HepG2 (cell line): ENCODE data around the gene CACNA2D1. TPM values are rescaled to one million over a fixed set of nuclear protein-coding genes. Genes with fewer than 3 reads are reported as not detected.

ENCODE experiments used
- ATAC-seq: fragments of 200-7000 bp; cut with Tn5 transposase; 3 replicates; pipeline ENCODE4 v1.9.1; 2020; ENCODE audit warnings: mild to moderate bottlenecking, moderate library complexity
- BruUV-seq: library from RNA; stranded (reverse); fragments of 400-500 nt; replicated peaks from 2 replicates; lab custom pipeline; 2021; lab: Mats Ljungman, UMichigan
- CTCF ChIA-PET: fragments of 300-600 bp; formaldehyde crosslinking; extraction: SDS; loops from one replicate; lab custom pipeline; 2021; ENCODE audit warnings: low total read pairs, inconsistent platforms, low intra/inter-chr PET ratio; lab: Yijun Ruan, JAX
- POLR2A ChIA-PET: fragments of 350-600 bp; sonication (Branson Sonifier 250); formaldehyde crosslinking; loops from one replicate; lab custom pipeline; 2020; ENCODE audit warnings: antibody characterized with exemption, inconsistent platforms; lab: Yijun Ruan, JAX
- DNase-seq: peaks from one replicate; pipeline ENCODE4 v3.0.0-alpha.2; 2015; ENCODE audit warnings: low spot score
- FAIRE-seq: peaks from 3 replicates; lab custom pipeline; 2011; peaks lifted over from hg19 to GRCh38; lab: Jason Lieb, UNC
- H2AFZ ChIP-seq: one replicate; pipeline ENCODE4 v1.6.1; 2011; ENCODE audit warnings: low read length, inconsistent platforms
- H3K27ac ChIP-seq: fragments of 300-600 bp; 3 replicates; pipeline ENCODE4 v1.8.0; 2011; ENCODE audit warnings: mixed run types, mild to moderate bottlenecking, mixed read lengths, low read length, inconsistent platforms; ENCODE audit not compliant: insufficient read depth; ENCODE audit errors: extremely low read length
- H3K27me3 ChIP-seq, 2 experiments: fragments of 200-600 bp in 1 of 2; 2 replicates in 1 of 2; 3 replicates in 1 of 2; pipeline versions ENCODE4 v1.6.0 to v1.8.0; 2011; ENCODE audit warnings: low read length in 2 of 2, mild to moderate bottlenecking in 2 of 2, moderate library complexity in 2 of 2, inconsistent platforms in 1 of 2; ENCODE audit not compliant: insufficient read depth in 2 of 2, control insufficient read depth in 1 of 2
- H3K36me3 ChIP-seq, 2 experiments: fragments of 200-600 bp in 1 of 2; replicated peaks in 1 of 2; 2 replicates in 1 of 2; 3 replicates in 1 of 2; pipeline versions ENCODE4 v1.5.1 to v1.8.0; 2011; ENCODE audit warnings: low read length in 2 of 2, inconsistent platforms in 1 of 2; ENCODE audit not compliant: insufficient read depth in 2 of 2, control insufficient read depth in 1 of 2
- H3K4me1 ChIP-seq: 2 replicates; pipeline ENCODE4 v1.5.1; 2012; ENCODE audit warnings: low read length, inconsistent platforms; ENCODE audit not compliant: insufficient read depth
- H3K4me2 ChIP-seq: 2 replicates; pipeline ENCODE4 v1.6.0; 2011; ENCODE audit warnings: low read depth, low read length, inconsistent platforms
- H3K4me3 ChIP-seq, 3 experiments: fragments of 200-600 bp in 1 of 3; sonication (generic), shearing (Covaris generic) in 1 of 3; replicated peaks in 1 of 3; 2 replicates each; pipeline ENCODE4 v1.5.1; 2011 to 2016; ENCODE audit warnings: low read length in 3 of 3, inconsistent platforms in 2 of 3, low read depth in 2 of 3, mild to moderate bottlenecking in 2 of 3, control low read depth in 1 of 3, mixed read lengths in 1 of 3; ENCODE audit not compliant: insufficient read depth in 1 of 3
- H3K79me2 ChIP-seq: one replicate; pipeline ENCODE4 v1.6.1; 2011; ENCODE audit warnings: low read length, inconsistent platforms; ENCODE audit not compliant: insufficient read depth
- H3K9ac ChIP-seq: 2 replicates; pipeline ENCODE4 v1.6.0; 2011; ENCODE audit warnings: mild to moderate bottlenecking, low read depth, low read length, inconsistent platforms; ENCODE audit not compliant: insufficient read depth
- H3K9me3 ChIP-seq: 2 replicates; pipeline ENCODE4 v1.5.1; 2012; ENCODE audit warnings: mild to moderate bottlenecking, low read length
- H4K20me1 ChIP-seq: 2 replicates; pipeline ENCODE4 v1.6.0; 2011; ENCODE audit warnings: inconsistent platforms, mild to moderate bottlenecking, low read length, moderate library complexity; ENCODE audit not compliant: insufficient read depth
- ERF ChIP-seq: IDR thresholded peaks from 2 replicates; pipeline ENCODE4 v1.6.1; 2018; ENCODE audit warnings: missing biosample characterization, missing genetic modification reagents
- HOXA5 ChIP-seq: sonication (generic); formaldehyde crosslinking; IDR thresholded peaks from 2 replicates; pipeline ENCODE4 v1.4.0; 2020; ENCODE audit warnings: missing genetic modification reagents
- NAIF1 ChIP-seq: sonication (generic); formaldehyde crosslinking; IDR thresholded peaks from 2 replicates; pipeline ENCODE4 v1.5.0; 2020; ENCODE audit warnings: mild to moderate bottlenecking, missing genetic modification reagents, borderline replicate concordance
- PPARG ChIP-seq: conservative IDR thresholded peaks from 2 replicates; pipeline ENCODE4 v1.6.1; 2016; ENCODE audit warnings: missing biosample characterization, missing genetic modification reagents
- SKI ChIP-seq: fragments of 450-650 bp; IDR thresholded peaks from one replicate; pipeline ENCODE4 v1.6.1; 2018; ENCODE audit warnings: mild to moderate bottlenecking; ENCODE audit not compliant: partially characterized antibody
- SMAD1 ChIP-seq: sonication (generic); formaldehyde crosslinking; IDR thresholded peaks from 2 replicates; pipeline ENCODE4 v1.4.0; 2020; ENCODE audit warnings: missing genetic modification reagents, low read depth, mild to moderate bottlenecking, borderline replicate concordance
- SP1 ChIP-seq, 2 experiments: fragments of 450-650 bp in 1 of 2; sonication (generic) in 1 of 2; formaldehyde crosslinking in 1 of 2; IDR thresholded peaks; 2 replicates each; pipeline versions ENCODE4 v1.4.0 to v1.6.1; 2016 to 2020; ENCODE audit warnings: missing genetic modification reagents in 1 of 2
- ZFP36 ChIP-seq: fragments of 150-350 bp; IDR thresholded peaks from 2 replicates; pipeline ENCODE4 v1.6.1; 2018; ENCODE audit warnings: borderline replicate concordance, low read length, low read depth; ENCODE audit not compliant: partially characterized antibody
- ZFP90 ChIP-seq: sonication (generic); formaldehyde crosslinking; IDR thresholded peaks from 2 replicates; pipeline ENCODE4 v1.8.0; 2022; ENCODE audit warnings: missing genetic modification reagents, mild to moderate bottlenecking, inconsistent platforms, borderline replicate concordance
- ZHX1 ChIP-seq: sonication (generic); formaldehyde crosslinking; IDR thresholded peaks from 2 replicates; pipeline ENCODE4 v1.8.1; 2022; ENCODE audit warnings: low read depth, mild to moderate bottlenecking, missing genetic modification reagents
- ZNF180 ChIP-seq: sonication (generic); formaldehyde crosslinking; IDR thresholded peaks from 2 replicates; pipeline ENCODE4 v1.4.0; 2020; ENCODE audit warnings: low read depth, missing genetic modification reagents, borderline replicate concordance
- ZNF260 ChIP-seq: sonication (generic); formaldehyde crosslinking; IDR thresholded peaks from 2 replicates; pipeline ENCODE4 v1.4.0; 2020; ENCODE audit warnings: missing genetic modification reagents, low read depth, mild to moderate bottlenecking, borderline replicate concordance
- ZNF264 ChIP-seq: sonication (generic); formaldehyde crosslinking; IDR thresholded peaks from 2 replicates; pipeline ENCODE4 v1.4.0; 2020; ENCODE audit warnings: missing genetic modification reagents
- ZNF441 ChIP-seq: sonication (generic); formaldehyde crosslinking; IDR thresholded peaks from 2 replicates; pipeline ENCODE4 v1.7.0; 2021; ENCODE audit warnings: missing genetic modification reagents, borderline replicate concordance
- WGBS: methylation state at CpG from one replicate; pipeline ENCODE4 v1.1.6; 2017; ENCODE audit warnings: low lambda C conversion rate; 5-methylcytosine and 5-hydroxymethylcytosine counted together
- in situ Hi-C: cut with HindIII; loops from 2 replicates; pipeline ENCODE4 v1.10.0; 2017; ENCODE audit warnings: low pct_unique_long_range_greater_than_20kb; ENCODE audit not compliant: extremely low pct_ligation_motif_present
- intact Hi-C: fragments of 100-400 bp; cut with micrococcal nuclease; formaldehyde crosslinking; loops from one replicate; pipeline ENCODE4 v1.10.0; 2022; ENCODE audit not compliant: unreplicated experiment
- polyA plus RNA-seq, 8 experiments: library from polyadenylated mRNA; depleted of rRNA in 3 of 8; stranded (reverse) in 7 of 8; unstranded in 1 of 8; fragments of >200 nt; fragmentation: Illumina TruSeq in 4 of 8; extraction: Trizol in 4 of 8; gene quantifications; 2 replicates each; pipeline versions ENCODE4 v1.2.1 to v1.2.3, GENCODE V29; 2011 to 2016; ENCODE audit warnings: low read depth in 4 of 8, missing spikeins in 1 of 8, mixed read lengths in 1 of 8; ENCODE audit not compliant: insufficient read depth in 1 of 8
- total RNA-seq, 5 experiments: library from RNA; depleted of rRNA; stranded (reverse); fragments of >200 nt; fragmentation: Illumina TruSeq; extraction: Trizol; gene quantifications; 2 replicates each; pipeline ENCODE4 v1.2.3, GENCODE V29; 2016; ENCODE audit warnings: low read depth in 1 of 5
- TF ChIP-seq, protein P1 (sequence below): fragments of 450-650 bp; IDR thresholded peaks from 2 replicates; pipeline ENCODE4 v1.6.1; 2016
- TF ChIP-seq, protein P2 (sequence below): sonication (generic); formaldehyde crosslinking; IDR thresholded peaks from 2 replicates; pipeline ENCODE4 v1.4.0; 2020; ENCODE audit warnings: mild to moderate bottlenecking, missing genetic modification reagents

The CACNA2D1 gene
- total and polyA plus RNA-seq, 2 of the 13 experiments (the other 11 are each of a cell fraction or from before 2014, with no cell fraction given): not detected

DNA sequence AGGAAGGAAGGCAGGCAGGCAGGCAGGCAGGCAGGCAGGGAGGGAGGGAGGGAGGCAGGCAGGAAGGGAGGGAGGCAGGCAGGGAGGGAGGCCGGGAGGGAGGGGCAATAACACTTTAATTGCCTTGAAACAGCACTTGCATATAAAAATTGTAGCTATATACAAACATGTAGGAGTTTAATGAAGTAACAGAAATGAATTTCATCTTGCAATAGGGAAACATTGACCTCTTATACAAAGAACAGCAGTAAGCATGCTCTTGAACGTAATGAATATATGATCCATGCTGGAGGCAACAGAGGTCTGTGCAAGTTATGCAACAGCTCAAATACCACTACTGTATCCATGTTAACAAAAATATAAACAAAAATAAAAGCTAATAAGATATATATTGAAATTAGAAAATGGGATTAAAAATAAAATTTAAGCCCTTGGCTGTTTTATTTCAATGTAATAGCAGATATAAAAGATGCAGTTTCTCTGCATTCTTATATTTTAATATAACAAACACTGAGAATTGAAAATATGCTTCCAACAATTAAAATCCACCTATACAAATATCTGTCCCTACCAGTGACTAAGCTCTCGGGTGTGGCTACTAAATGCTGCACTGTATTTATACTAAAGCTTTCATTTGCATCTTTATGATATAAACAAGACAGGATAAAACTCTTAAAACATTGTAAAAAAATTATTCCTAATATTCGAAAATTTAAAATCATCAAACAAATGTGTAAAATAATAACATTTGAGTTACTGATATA lies 50.3 kb downstream of the CACNA2D1 start:
- no peak overlapping the region for H3K27ac ChIP-seq
- no peak overlapping the region for H3K4me2 ChIP-seq
- H3K9ac ChIP-seq: no peak overlapping the region
- intact Hi-C loops (loop anchor here (1.0 kb wide), 1 partner anchor 15 kb away; no protein-coding TSS in a partner anchor), in situ Hi-C loops (no loop called here)
- H3K4me3 ChIP-seq: no peak overlapping the region
- no peaks in the 10 kb centered on the region for H3K79me2 ChIP-seq
- ATAC-seq (no peak), DNase-seq (no peak), FAIRE-seq (no peak)
- no peaks in the 10 kb centered on the region for H3K27me3 ChIP-seq
- no peaks in the 10 kb centered on the region for H4K20me1 ChIP-seq
- TF ChIP-seq ZFP36 (no peak), NAIF1 (CRISPR knock-in tag) (no peak), ZNF180 (CRISPR knock-in tag) (no peak), SKI (no peak), ERF (CRISPR knock-in tag) (no peak), ZHX1 (CRISPR knock-in tag) (no peak), ZNF260 (CRISPR knock-in tag) (no peak), PPARG (CRISPR knock-in tag) (no peak), HOXA5 (no peak), SP1 (IDR thresholded peaks at IDR 0.05) (no peak), SP1 (CRISPR knock-in tag; IDR thresholded peaks at IDR 0.05) (no peak), ZNF441 (CRISPR knock-in tag) (no peak), ZNF264 (CRISPR knock-in tag) (no peak), SMAD1 (CRISPR knock-in tag) (no peak), ZFP90 (CRISPR knock-in tag) (no peak)
- TF ChIP-seq, protein P1, sequence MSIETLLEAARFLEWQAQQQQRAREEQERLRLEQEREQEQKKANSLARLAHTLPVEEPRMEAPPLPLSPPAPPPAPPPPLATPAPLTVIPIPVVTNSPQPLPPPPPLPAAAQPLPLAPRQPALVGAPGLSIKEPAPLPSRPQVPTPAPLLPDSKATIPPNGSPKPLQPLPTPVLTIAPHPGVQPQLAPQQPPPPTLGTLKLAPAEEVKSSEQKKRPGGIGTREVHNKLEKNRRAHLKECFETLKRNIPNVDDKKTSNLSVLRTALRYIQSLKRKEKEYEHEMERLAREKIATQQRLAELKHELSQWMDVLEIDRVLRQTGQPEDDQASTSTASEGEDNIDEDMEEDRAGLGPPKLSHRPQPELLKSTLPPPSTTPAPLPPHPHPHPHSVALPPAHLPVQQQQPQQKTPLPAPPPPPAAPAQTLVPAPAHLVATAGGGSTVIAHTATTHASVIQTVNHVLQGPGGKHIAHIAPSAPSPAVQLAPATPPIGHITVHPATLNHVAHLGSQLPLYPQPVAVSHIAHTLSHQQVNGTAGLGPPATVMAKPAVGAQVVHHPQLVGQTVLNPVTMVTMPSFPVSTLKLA: no peak
- TF ChIP-seq, protein P2, sequence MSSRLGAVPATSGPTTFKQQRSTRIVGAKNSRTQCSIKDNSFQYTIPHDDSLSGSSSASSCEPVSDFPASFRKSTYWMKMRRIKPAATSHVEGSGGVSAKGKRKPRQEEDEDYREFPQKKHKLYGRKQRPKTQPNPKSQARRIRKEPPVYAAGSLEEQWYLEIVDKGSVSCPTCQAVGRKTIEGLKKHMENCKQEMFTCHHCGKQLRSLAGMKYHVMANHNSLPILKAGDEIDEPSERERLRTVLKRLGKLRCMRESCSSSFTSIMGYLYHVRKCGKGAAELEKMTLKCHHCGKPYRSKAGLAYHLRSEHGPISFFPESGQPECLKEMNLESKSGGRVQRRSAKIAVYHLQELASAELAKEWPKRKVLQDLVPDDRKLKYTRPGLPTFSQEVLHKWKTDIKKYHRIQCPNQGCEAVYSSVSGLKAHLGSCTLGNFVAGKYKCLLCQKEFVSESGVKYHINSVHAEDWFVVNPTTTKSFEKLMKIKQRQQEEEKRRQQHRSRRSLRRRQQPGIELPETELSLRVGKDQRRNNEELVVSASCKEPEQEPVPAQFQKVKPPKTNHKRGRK (CRISPR knock-in tag): no peak
- CTCF ChIA-PET: no interaction called here
- no peaks in the 10 kb centered on the region for H3K4me1 ChIP-seq
- under 1% methylated on average over 4 of the region's 4 CpGs for WGBS
- no peaks in the 10 kb centered on the region for H3K36me3 ChIP-seq
- POLR2A ChIA-PET: no interaction called here
- no peak overlapping the region for H2AFZ ChIP-seq
- H3K9me3 ChIP-seq: no peaks in the 10 kb centered on the region
- BruUV-seq: no TSS peak
